NCI-H82 treated with DMSO at 0.1 percent for 48 hours (cell line): Measurements from ENCODE around the gene CPED1.
"Not testable (repeated sequence)": the region's sequence is repeated elsewhere in the genome, so short reads cannot be mapped to it uniquely, and the experiment has no call there.

Experiments used
- DNase-seq: peaks from one replicate; lab custom pipeline; 2025; ENCODE audit not compliant: unreplicated experiment; lab: John Stamatoyannopoulos, UW

CPED1 gene

DNA sequence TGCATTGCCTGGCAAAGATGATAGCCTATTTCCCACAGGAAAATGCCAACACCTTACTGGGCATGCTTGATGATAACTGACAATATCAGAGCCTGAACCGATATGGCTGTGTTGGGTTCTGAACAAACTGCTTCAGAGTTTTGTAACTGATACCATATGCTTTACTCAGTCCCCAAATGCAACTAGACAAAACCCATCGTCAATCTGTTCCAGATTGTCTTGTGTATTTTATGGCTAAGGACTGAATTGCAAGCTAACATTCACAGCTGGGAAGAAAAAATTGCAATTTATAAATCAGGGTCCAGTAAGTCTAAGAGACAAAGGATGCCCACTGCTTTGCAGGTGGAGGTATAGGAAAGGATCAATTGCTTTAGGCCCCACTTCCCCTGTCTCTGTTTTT, 223.5 kb downstream of the CPED1 start:
- no peak for DNase-seq

DNA sequence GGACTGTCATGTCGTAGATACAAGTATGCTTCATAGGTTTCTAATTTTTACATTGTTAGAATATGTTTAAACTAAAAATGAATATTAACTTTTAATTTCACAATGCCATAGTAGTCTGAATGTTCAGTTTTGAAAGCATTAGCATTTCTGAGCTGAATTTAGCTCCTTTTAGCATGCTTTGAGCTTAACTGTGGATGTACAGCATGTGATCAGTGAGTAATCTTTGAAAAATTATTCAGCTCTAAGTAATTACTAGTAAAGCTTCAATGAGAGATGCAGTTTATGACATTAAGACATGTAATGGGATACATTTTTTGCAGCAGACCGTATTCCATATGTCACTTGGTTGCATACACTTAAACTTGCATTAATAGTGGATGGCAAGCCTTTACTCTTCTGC, 226.1 kb downstream of the CPED1 start:
- DNase-seq: no peak

DNA sequence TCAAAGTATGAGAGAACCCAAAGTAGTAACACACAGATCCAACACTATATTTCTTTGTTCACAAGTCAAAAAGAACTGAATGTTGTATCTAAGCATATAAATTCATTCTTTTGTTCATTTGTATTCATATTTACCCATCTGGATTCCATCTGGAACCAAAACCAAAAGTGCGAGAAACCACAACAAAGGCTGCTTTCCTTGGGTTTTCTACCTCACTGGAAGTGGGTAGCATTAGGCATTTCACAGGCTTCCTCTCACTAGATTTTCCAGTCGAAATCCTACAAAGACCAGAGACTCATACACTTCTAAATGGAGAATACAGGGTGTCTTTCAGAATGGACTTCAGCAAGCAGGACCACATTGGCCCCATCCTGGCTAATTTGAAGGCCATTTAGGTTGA, 230.5 kb downstream of the CPED1 start:
- DNase-seq: no peak

DNA sequence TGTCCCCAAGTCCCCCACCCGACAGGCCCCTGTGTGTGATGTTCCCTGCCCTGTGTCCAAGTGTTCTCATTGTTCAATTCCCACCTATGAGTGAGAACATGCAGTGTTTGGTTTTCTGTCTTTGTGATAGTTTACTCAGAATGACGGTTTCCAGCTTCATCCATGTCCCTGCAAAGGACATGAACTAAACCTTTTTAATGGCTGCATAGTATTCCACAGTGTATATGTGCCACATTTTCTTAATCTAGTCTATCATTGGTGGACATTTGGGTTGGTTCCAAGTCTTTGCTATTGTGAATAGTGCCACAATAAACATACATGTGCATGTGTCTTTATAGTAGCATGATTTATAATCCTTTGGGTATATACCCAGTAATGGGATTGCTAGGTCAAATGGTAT, 232.6 kb downstream of the CPED1 start:
- not testable (repeated sequence) for DNase-seq

DNA sequence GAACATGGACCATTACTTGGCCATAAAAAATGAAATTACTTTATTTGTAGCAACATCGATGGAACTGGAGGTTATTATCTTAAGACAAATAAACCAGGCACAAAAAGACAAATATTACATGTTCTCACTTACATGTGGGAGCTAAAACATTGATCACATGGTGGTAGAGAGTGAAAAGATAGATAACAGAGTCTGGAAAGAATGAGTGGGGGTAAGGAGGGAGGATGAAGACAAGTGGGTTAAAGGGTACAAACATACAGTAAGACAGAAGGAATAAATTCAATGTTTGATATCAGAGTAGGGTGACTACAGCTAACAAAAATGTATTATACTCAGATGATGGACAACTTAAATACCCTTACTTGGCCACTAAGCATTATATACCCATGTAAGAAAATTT, 240.3 kb downstream of the CPED1 start:
- no peak for DNase-seq

DNA sequence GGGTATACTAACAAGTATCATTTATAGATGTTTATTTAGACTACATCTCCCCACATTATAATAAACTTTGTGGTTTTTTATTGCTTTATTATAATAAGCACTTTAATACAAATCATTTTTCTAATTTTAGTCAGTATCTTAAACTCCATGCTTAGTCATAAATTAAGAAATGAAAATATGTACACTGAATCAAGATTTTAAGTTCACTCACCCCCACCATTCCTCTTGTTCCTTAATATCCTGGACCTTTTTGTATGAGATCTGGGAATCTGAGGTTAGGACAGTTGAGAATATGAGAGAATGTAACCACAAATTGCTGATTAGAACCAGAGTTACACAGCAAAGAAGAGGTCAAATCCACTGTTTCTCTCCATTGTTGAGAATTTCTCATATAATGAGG, 246.7 kb downstream of the CPED1 start:
- no peak for DNase-seq

DNA sequence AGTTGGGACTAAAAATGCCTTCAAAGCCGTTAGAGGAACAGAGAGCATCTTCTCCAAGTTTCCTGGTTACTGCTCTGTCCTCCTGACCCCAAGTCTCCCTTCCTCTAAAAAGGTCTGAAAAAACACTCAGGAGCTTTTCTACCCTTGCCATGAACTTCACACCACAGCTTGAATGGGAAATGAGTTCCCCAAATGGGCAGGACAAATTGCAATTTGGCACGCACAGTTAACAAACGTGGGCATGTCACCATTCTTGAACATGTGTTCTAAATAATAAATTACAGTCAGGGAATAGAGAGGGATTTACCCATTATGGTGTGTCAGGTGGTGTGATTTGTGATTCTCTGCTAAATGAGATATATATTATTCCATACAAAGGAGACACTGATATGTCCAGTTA, 249.1 kb downstream of the CPED1 start:
- no peak for DNase-seq

DNA sequence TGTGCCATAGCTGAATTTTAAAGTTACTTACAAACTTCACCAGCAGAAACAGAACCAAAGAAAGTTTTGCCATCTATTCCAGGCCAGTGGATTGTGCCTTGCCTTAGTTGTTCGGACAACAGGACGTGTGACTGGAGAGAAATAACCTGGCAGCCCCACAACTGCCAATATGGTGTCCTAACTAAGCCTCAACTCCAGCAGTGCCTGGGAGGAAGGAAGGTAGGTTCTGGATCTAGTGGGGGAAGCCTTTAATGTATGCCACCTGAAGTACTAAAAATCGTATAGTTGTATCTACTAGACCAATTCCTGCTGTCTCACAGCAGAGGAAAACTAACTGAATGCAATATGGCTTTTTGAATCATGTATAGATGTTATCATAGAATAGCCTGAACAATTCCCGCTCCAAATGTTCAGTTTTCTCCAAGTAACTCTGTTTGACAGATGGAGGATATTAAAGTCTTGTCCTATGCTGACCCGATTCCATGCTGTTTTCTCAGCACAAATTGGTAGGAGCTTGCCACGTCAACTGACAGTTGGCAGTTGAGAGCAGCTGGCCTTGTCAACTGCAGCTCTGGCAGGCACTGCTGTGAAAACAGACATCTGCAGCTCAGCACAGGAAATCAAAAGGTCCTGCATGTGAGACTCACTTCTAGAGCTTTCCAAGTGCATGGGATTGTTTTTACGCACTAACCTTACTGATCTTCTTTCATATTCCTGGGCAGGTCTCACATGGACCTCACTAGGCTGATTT, 255.8 kb downstream of the CPED1 start:
- no peak for DNase-seq

DNA sequence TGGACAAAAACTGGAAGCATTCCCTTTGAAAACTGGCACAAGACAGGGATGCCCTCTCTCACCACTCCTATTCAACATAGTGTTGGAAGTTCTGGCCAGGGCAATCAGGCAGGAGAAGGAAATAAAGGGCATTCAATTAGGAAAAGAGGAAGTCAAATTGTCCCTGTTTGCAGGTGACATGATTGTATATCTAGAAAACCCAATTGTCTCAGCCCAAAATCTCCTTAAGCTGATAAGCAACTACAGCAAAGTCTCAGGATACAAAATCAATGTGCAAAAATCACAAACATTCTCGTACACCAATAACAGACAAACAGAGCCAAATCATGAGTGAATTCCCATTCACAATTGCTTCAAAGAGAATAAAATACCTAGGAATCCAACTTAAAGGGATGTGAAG, 262.9 kb downstream of the CPED1 start:
- DNase-seq: not testable (repeated sequence)

DNA sequence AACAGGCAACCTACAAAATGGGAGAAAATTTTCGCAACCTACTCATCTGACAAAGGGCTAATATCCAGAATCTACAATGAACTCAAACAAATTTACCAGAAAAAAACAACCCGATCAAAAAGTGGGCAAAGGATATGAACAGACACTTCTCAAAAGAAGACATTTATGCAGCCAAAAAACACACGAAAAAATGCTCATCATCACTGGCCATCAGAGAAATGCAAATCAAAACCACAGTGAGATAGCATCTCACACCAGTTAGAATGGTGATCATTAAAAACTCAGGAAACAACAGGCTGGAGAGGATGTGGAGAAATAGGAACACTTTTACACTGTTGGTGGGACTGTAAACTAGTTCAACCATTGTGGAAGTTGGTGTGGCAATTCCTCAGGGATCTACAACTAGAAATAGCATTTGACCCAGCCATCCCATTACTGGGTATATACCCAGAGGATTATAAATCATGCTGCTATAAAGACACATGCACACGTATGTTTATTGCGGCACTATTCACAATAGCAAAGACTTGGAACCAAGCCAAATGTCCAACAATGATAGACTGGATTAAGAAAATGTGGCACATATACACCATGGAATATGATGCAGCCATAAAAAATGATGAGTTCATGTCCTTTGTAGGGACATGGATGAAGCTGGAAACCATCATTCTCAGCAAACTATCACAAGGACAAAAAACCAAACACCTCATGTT, 264.2 kb downstream of the CPED1 start:
- not testable (repeated sequence) for DNase-seq

DNA sequence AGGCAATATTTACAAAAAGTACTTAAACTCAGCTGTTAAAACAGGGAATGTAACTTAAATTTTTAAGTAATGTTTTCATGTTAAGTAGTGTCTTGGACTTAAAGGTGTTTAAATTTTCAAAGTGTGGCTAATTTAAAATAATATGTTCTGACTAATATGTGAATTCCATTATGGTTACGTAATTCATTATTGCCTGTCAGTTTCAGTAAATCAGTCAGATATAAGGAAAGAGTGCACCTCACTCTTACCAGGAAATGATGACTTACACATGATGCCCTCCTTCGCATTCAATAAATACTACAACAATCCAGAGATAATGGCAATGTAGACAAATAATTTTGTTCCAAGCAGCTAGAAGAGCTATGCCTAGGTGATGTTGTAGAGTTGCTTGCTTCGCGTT, 271.3 kb downstream of the CPED1 start:
- DNase-seq: no peak

DNA sequence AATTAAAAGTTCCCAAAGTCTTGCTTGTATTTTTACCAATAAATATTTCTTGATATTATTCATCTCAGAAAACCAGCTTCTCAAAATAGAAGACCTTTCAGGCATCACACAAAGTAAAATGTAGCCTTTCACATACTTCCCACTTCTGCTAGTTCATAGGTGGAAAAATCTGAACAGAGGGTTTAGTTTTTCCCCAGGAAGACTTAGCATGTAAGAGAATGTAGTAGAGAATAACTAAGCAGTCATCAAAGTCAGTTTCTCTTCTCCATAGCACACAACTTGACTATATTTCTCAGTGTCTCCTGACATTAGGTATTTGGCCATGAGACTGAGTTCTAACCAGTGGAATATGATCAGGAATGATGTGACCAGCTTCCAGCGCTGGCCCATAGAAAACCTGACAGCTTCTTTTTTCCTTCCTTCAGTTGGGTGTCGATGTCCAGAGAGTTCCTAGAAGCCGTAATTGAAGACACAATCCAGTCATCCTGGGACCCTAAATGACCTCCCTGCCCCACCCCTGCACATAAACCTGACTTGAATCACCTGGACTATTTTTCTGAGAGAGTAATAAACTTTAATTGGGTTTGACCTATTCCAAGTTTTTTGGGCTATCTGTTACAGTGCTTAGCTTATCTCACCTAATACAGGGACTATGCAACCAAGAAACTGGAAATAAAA, 272.8 kb downstream of the CPED1 start:
- DNase-seq: no peak

DNA sequence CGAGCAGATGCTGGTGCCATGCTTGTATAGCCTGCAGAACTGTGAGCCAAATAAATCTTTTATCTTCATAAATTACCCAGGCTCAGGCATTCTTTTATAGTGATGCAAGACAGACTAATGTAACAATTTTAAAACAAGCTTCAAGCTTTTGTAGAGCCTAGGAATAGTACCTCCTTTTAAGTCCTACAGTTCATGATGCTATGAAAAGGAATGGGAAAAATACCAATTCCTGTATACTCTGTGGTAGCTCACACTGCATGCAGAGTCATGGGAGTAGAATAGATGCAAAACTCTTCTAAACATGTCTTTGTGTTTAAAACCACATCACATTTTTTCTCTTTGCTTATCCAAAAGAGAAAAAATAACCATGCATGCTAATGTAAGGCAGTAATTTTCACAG, 273.7 kb downstream of the CPED1 start:
- no peak for DNase-seq

DNA sequence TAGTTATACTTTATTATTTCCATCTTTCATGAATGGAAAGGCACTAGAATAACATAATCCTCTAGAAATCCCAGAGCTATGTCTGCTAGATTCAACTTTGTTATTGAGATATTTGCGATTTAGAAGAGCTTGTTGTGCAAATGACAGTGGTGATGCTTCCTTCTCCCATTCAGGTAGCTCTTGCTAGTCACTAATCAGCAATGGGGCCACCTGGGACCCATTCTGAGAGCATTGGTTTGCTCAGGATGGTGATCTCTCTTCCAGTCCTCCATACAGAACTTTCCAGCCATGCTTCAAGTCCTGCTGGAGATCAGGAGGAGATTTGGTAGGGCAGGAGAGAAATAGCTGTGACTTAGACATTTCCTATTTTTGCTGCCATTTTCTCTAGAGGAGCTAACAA, 274.5 kb downstream of the CPED1 start:
- DNase-seq: no peak

DNA sequence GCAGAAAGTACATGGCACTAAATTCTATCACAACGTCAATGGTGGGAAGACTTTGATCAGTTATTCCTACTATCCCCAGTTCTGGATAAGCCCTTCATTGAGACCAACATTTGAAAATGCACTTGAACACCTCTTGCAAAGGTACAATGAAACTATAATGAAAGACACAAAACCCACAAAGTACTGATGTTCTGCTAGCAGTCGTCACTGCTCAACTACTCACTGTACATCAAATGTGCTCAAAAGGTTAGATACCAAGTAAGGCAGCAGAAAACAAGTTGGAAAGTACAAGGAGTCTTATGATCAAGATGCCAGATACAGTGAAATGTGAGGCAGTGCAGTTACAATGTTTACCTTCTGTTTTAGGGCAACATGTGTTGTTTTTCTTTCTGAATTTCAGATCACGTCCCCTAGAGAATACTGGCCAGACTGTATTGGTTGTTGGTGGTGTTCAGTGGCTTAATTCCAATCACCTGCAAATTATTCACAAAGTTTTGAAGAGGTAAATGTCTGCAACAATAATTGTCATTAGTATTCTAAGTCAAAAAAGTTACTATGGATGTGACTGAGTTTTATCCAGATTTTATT, 277.9 kb downstream of the CPED1 start:
- DNase-seq: no peak

DNA sequence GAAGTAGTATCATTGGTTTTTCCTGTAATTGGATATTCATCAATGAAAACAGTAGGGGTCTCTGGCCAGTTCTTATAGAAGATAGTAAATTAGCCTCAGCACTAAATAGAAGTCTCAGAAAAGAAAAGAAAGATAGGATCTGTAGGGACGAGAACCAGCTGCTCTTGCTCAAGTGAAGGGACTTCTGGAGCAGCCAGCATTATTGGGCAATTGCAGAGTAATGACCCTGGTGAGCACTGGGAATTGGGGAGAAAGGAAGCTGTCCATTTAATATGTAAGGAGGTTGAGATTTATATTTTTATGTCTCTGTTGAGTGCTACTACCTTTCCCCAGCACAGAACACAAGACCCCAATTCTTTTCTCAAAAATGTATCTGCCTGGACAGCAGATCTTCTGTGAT, 279.1 kb downstream of the CPED1 start:
- no peak for DNase-seq

DNA sequence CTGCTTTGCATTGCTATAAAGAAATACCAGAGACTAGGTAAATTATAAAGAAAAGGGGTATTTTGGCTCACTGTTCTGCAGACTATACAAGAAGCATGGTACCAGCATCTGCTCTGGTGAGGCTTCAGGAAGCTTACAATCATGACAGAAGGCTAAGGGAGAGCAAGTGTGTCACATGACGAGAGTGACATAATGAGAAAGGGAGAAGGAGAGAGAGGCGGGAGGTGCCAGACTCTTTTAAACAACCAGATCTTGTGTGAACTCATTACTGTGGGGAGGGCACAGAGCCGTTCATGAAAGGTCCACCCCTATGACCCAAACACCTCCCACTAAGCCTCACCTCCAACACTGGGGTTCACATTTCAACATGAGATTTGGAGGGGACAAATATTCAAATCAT, 281.3 kb downstream of the CPED1 start:
- DNase-seq: no peak

DNA sequence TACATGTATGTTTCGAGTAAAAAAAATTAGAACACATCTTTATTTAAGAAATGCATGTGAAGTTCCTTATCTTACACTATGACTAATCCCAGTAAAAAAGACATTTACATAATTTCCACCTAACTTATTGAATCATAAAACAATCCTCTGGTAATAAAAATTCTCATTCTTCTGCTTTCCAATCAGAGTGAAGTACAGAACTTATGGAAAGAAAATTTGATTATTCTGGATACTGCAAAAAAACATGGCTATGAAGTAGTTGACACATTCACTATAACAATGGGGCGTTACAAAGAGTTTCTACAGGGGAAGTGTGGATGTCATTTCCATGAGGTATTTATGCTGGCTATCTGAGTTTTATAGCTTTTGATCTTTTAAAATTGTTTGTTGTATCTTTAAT, 282.6 kb downstream of the CPED1 start:
- DNase-seq: no peak

DNA sequence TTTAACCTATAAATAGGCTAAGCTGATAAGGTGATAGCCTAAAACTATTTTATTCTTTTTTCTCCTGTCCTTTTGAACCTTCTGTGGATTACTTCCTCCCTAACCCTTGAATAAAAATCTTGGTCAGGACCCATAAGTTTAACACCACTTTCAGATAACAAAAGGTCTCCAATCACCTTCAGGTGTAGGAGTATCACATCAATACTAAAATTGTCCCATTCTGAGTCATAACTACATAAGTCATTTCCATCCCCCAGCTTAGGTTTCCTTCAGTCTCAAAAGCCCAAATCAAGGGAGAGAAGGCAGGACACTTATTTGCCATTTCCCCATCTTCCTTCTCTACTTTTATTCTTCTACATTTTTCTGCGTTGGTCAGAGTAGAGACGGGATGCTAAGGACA, 283.4 kb downstream of the CPED1 start:
- DNase-seq: no peak

DNA sequence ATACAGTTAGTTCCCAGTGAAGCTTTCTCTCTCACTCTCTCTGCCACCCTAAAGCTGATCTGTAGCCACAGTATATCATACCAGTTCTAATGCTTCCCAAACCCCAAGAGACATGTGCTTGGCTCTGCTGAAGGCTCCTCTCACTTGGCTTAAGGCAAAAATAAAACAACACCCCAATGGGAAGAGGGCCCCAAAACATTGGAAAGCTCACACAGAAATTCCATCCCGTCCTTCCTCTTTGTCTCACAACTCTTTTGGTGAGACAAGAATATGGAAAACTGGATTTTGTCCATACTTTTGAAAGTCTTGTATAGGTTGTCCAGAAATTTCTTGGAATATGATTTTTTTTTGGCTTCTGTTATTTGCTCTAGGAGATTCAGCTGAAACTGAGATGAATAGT, 284.2 kb downstream of the CPED1 start:
- DNase-seq: no peak

DNA sequence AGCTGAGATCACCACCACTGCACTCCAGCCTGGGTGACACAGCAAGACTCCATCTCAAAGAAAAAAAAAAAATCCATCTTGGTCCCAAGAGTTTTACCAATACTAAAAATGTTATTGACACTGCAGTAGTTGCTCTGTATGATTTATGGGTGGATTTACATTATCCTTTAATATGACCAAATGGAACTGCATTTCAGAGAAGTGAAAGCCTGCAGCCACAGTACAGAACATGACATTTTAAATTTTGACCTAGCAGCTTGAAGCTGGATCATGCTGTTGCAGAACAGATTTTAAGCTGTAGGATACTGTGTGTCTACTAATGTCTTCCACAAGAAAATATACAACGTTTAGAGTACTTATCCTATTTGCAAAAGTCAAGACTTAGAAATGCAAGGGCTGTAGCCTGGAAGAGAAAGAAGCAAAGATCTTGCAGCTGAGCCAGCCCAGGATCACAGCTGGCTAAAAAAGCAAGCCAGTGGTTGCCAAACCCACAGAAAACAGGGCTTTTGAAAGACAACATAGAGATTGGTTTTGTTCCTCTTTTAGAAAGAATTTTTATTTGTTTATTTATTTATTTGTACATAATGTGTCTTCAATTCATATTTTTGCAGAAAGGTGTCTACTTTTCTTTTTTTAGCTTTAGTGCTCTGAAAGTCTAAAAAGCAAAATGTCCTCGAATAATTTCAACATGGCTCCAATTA, 285.1 kb downstream of the CPED1 start:
- DNase-seq: no peak
